Measurements from ENCODE around the gene IL21. TPM values are rescaled to one million over a fixed set of nuclear protein-coding genes. Genes with fewer than 3 reads are reported as not detected.

The IL21 gene
- total RNA-seq, 1 experiment from 2014 or later = not detected

DNA sequence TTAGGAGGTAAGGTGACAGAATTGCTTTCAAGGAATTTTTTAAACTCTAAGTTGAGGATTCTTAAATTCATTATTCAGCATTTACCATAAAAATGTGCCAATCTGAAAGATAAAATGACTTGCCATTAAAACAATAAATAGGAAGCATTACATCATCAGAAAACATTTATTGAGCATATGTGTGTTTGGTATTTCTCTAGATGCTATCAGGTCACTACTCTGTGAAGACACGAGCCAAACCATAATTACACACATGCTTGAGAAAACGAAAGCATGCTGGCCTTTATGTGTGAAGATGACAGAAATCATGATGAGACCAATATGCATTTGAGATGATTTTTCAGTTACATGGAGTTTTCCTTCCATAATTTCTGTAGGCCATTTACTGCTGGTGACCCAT is 12.3 kb upstream of the IL21 start (continued):
- no peak for TF ChIP-seq ZNF396 (CRISPR knock-in tag; IDR thresholded peaks at IDR 0.05; ENCODE audit: borderline replicate concordance)
- no peak for TF ChIP-seq USF2 (CRISPR knock-in tag; IDR thresholded peaks at IDR 0.05)
- TF ChIP-seq, protein P1, sequence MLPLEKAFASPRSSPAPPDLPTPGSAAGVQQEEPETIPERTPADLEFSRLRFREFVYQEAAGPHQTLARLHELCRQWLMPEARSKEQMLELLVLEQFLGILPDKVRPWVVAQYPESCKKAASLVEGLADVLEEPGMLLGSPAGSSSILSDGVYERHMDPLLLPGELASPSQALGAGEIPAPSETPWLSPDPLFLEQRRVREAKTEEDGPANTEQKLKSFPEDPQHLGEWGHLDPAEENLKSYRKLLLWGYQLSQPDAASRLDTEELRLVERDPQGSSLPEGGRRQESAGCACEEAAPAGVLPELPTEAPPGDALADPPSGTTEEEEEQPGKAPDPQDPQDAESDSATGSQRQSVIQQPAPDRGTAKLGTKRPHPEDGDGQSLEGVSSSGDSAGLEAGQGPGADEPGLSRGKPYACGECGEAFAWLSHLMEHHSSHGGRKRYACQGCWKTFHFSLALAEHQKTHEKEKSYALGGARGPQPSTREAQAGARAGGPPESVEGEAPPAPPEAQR (CRISPR knock-in tag; IDR thresholded peaks at IDR 0.05) = no peak
- TF ChIP-seq NFYB (CRISPR knock-in tag; conservative IDR thresholded peaks at IDR 0.05; ENCODE audit: low read depth) = no peak
- no peak for TF ChIP-seq CDX4 (CRISPR knock-in tag; IDR thresholded peaks at IDR 0.05; ENCODE audit: borderline replicate concordance)
- TF ChIP-seq ZNF532 (CRISPR knock-in tag; IDR thresholded peaks at IDR 0.05; ENCODE audit: borderline replicate concordance) = no peak
- TF ChIP-seq NR2C2 (CRISPR knock-in tag; IDR thresholded peaks at IDR 0.05) = no peak
- TF ChIP-seq OVOL2 (CRISPR knock-in tag; IDR thresholded peaks at IDR 0.05; ENCODE audit: borderline replicate concordance) = no peak

- H3K27me3 Mint-ChIP-seq (ENCODE audit: low read depth) = no peaks in the 10 kb centered on the region
- no peak overlapping the region for H3K27ac Mint-ChIP-seq
- H3K4me1 Mint-ChIP-seq = peaks cover 4% of the 10 kb centered on the region
- peaks cover 10% of the 10 kb centered on the region for H3K9me3 Mint-ChIP-seq
- TF ChIP-seq GABPB1 (CRISPR knock-in tag; IDR thresholded peaks at IDR 0.05) (no peak), USF2 (CRISPR knock-in tag; IDR thresholded peaks at IDR 0.05) (no peak), TP53 (CRISPR knock-in tag; IDR thresholded peaks at IDR 0.05) (no peak), NFATC4 (CRISPR knock-in tag; IDR thresholded peaks at IDR 0.05) (no peak), OVOL2 (CRISPR knock-in tag; IDR thresholded peaks at IDR 0.05; ENCODE audit: borderline replicate concordance) (no peak), ZNF396 (CRISPR knock-in tag; IDR thresholded peaks at IDR 0.05; ENCODE audit: borderline replicate concordance) (no peak), ATF6 (CRISPR knock-in tag; IDR thresholded peaks at IDR 0.05) (no peak), ZNF425 (CRISPR knock-in tag; conservative IDR thresholded peaks at IDR 0.05) (no peak), PRRX2 (CRISPR knock-in tag; IDR thresholded peaks at IDR 0.05) (no peak), TEAD4 (CRISPR knock-in tag; IDR thresholded peaks at IDR 0.05) (no peak), CREM (CRISPR knock-in tag; IDR thresholded peaks at IDR 0.05) (no peak), CDX4 (CRISPR knock-in tag; IDR thresholded peaks at IDR 0.05; ENCODE audit: borderline replicate concordance) (no peak), SMAD3 (CRISPR knock-in tag; IDR thresholded peaks at IDR 0.05; ENCODE audit: borderline replicate concordance) (no peak), ZNF263 (CRISPR knock-in tag; IDR thresholded peaks at IDR 0.05; ENCODE audit: low read depth) (no peak)
- TF ChIP-seq, protein P2, sequence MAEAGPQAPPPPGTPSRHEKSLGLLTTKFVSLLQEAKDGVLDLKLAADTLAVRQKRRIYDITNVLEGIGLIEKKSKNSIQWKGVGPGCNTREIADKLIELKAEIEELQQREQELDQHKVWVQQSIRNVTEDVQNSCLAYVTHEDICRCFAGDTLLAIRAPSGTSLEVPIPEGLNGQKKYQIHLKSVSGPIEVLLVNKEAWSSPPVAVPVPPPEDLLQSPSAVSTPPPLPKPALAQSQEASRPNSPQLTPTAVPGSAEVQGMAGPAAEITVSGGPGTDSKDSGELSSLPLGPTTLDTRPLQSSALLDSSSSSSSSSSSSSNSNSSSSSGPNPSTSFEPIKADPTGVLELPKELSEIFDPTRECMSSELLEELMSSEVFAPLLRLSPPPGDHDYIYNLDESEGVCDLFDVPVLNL (CRISPR knock-in tag; IDR thresholded peaks at IDR 0.05; ENCODE audit: borderline replicate concordance, low read depth) = no peak
- H3K36me3 Mint-ChIP-seq = no peaks in the 10 kb centered on the region
- CTCF ChIA-PET = interaction anchor here (0.6 to 1.4 kb wide), 2 partner anchors 85 to 1224 kb away, joined by 3 read pairs; no protein-coding TSS in a partner anchor
- POLR2A ChIA-PET = no interaction called here
- H3K4me3 Mint-ChIP-seq = no peak overlapping the region
- DNase-seq (ENCODE audit: low spot score) (no peak), ATAC-seq (no peak)
Observed at GRCh38 chr4:122632396-122633143, 11.7 kb upstream of the IL21 start.
